HepG2 (cell line): Measurements from ENCODE around the gene TMEM252. TPM values are rescaled to one million over a fixed set of nuclear protein-coding genes. Genes with fewer than 3 reads are reported as not detected.

Experiments used
- ATAC-seq: fragments of 200-7000 bp; cut with Tn5 transposase; 3 replicates; pipeline ENCODE4 v1.9.1; 2020; ENCODE audit warnings: mild to moderate bottlenecking, moderate library complexity
- BruUV-seq: library from RNA; stranded (reverse); fragments of 400-500 nt; replicated peaks from 2 replicates; lab custom pipeline; 2021; lab: Mats Ljungman, UMichigan
- CTCF ChIA-PET: fragments of 300-600 bp; formaldehyde crosslinking; extraction: SDS; loops from one replicate; lab custom pipeline; 2021; ENCODE audit warnings: low total read pairs, inconsistent platforms, low intra/inter-chr PET ratio; lab: Yijun Ruan, JAX
- POLR2A ChIA-PET: fragments of 350-600 bp; sonication (Branson Sonifier 250); formaldehyde crosslinking; loops from one replicate; lab custom pipeline; 2020; ENCODE audit warnings: antibody characterized with exemption, inconsistent platforms; lab: Yijun Ruan, JAX
- DNase-seq: peaks from one replicate; pipeline ENCODE4 v3.0.0-alpha.2; 2015; ENCODE audit warnings: low spot score
- FAIRE-seq: peaks from 3 replicates; lab custom pipeline; 2011; peaks lifted over from hg19 to GRCh38; lab: Jason Lieb, UNC
- H2AFZ ChIP-seq: one replicate; pipeline ENCODE4 v1.6.1; 2011; ENCODE audit warnings: low read length, inconsistent platforms
- H3K27ac ChIP-seq: fragments of 300-600 bp; 3 replicates; pipeline ENCODE4 v1.8.0; 2011; ENCODE audit warnings: mixed run types, mild to moderate bottlenecking, mixed read lengths, low read length, inconsistent platforms; ENCODE audit not compliant: insufficient read depth; ENCODE audit errors: extremely low read length
- H3K27me3 ChIP-seq, 2 experiments: fragments of 200-600 bp in 1 of 2; 2 replicates in 1 of 2; 3 replicates in 1 of 2; pipeline versions ENCODE4 v1.6.0 to v1.8.0; 2011; ENCODE audit warnings: low read length in 2 of 2, mild to moderate bottlenecking in 2 of 2, moderate library complexity in 2 of 2, inconsistent platforms in 1 of 2; ENCODE audit not compliant: insufficient read depth in 2 of 2, control insufficient read depth in 1 of 2
- H3K36me3 ChIP-seq, 2 experiments: fragments of 200-600 bp in 1 of 2; replicated peaks in 1 of 2; 2 replicates in 1 of 2; 3 replicates in 1 of 2; pipeline versions ENCODE4 v1.5.1 to v1.8.0; 2011; ENCODE audit warnings: low read length in 2 of 2, inconsistent platforms in 1 of 2; ENCODE audit not compliant: insufficient read depth in 2 of 2, control insufficient read depth in 1 of 2
- H3K4me1 ChIP-seq: 2 replicates; pipeline ENCODE4 v1.5.1; 2012; ENCODE audit warnings: low read length, inconsistent platforms; ENCODE audit not compliant: insufficient read depth
- H3K4me2 ChIP-seq: 2 replicates; pipeline ENCODE4 v1.6.0; 2011; ENCODE audit warnings: low read depth, low read length, inconsistent platforms
- H3K4me3 ChIP-seq, 3 experiments: fragments of 200-600 bp in 1 of 3; sonication (generic), shearing (Covaris generic) in 1 of 3; replicated peaks in 1 of 3; 2 replicates each; pipeline ENCODE4 v1.5.1; 2011 to 2016; ENCODE audit warnings: low read length in 3 of 3, inconsistent platforms in 2 of 3, low read depth in 2 of 3, mild to moderate bottlenecking in 2 of 3, control low read depth in 1 of 3, mixed read lengths in 1 of 3; ENCODE audit not compliant: insufficient read depth in 1 of 3
- H3K79me2 ChIP-seq: one replicate; pipeline ENCODE4 v1.6.1; 2011; ENCODE audit warnings: low read length, inconsistent platforms; ENCODE audit not compliant: insufficient read depth
- H3K9ac ChIP-seq: 2 replicates; pipeline ENCODE4 v1.6.0; 2011; ENCODE audit warnings: mild to moderate bottlenecking, low read depth, low read length, inconsistent platforms; ENCODE audit not compliant: insufficient read depth
- H3K9me3 ChIP-seq: 2 replicates; pipeline ENCODE4 v1.5.1; 2012; ENCODE audit warnings: mild to moderate bottlenecking, low read length
- H4K20me1 ChIP-seq: 2 replicates; pipeline ENCODE4 v1.6.0; 2011; ENCODE audit warnings: inconsistent platforms, mild to moderate bottlenecking, low read length, moderate library complexity; ENCODE audit not compliant: insufficient read depth
- ETS1 ChIP-seq: sonication (generic); formaldehyde crosslinking; IDR thresholded peaks from 2 replicates; pipeline ENCODE4 v1.4.0; 2020; ENCODE audit warnings: missing genetic modification reagents
- GATAD2A ChIP-seq: IDR thresholded peaks from 2 replicates; pipeline ENCODE4 v1.6.1; 2016
- MBNL3 ChIP-seq: fragments of 250-450 bp; sonication (Bioruptor Pico); conservative IDR thresholded peaks from 2 replicates; pipeline ENCODE4 v1.8.0; 2022; ENCODE audit warnings: mild to moderate bottlenecking, inconsistent platforms
- RERE ChIP-seq: IDR thresholded peaks from 2 replicates; pipeline ENCODE4 v1.6.1; 2016; ENCODE audit warnings: low read depth, missing genetic modification reagents, missing compliant biosample characterization
- ZNF18 ChIP-seq: sonication (generic); formaldehyde crosslinking; IDR thresholded peaks from 2 replicates; pipeline ENCODE4 v1.8.0; 2022; ENCODE audit warnings: mild to moderate bottlenecking, missing genetic modification reagents; ENCODE audit not compliant: insufficient replicate concordance
- ZSCAN21 ChIP-seq: sonication (generic); formaldehyde crosslinking; IDR thresholded peaks from 2 replicates; pipeline ENCODE4 v1.8.0; 2022; ENCODE audit warnings: mild to moderate bottlenecking, missing genetic modification reagents, moderate library complexity, borderline replicate concordance
- in situ Hi-C: cut with HindIII; loops from 2 replicates; pipeline ENCODE4 v1.10.0; 2017; ENCODE audit warnings: low pct_unique_long_range_greater_than_20kb; ENCODE audit not compliant: extremely low pct_ligation_motif_present
- intact Hi-C: fragments of 100-400 bp; cut with micrococcal nuclease; formaldehyde crosslinking; loops from one replicate; pipeline ENCODE4 v1.10.0; 2022; ENCODE audit not compliant: unreplicated experiment
- polyA plus RNA-seq, 8 experiments: library from polyadenylated mRNA; depleted of rRNA in 3 of 8; stranded (reverse) in 7 of 8; unstranded in 1 of 8; fragments of >200 nt; fragmentation: Illumina TruSeq in 4 of 8; extraction: Trizol in 4 of 8; gene quantifications; 2 replicates each; pipeline versions ENCODE4 v1.2.1 to v1.2.3, GENCODE V29; 2011 to 2016; ENCODE audit warnings: low read depth in 4 of 8, missing spikeins in 1 of 8, mixed read lengths in 1 of 8; ENCODE audit not compliant: insufficient read depth in 1 of 8
- total RNA-seq, 5 experiments: library from RNA; depleted of rRNA; stranded (reverse); fragments of >200 nt; fragmentation: Illumina TruSeq; extraction: Trizol; gene quantifications; 2 replicates each; pipeline ENCODE4 v1.2.3, GENCODE V29; 2016; ENCODE audit warnings: low read depth in 1 of 5
- TF ChIP-seq, protein P1 (sequence below): sonication (generic); formaldehyde crosslinking; IDR thresholded peaks from 2 replicates; pipeline ENCODE4 v1.8.0; 2022; ENCODE audit warnings: mild to moderate bottlenecking, missing genetic modification reagents, moderate library complexity
- TF ChIP-seq, protein P2 (sequence below): IDR thresholded peaks from 2 replicates; pipeline ENCODE4 v1.6.1; 2016; ENCODE audit warnings: missing compliant biosample characterization, missing genetic modification reagents, borderline replicate concordance

TMEM252 gene
- total and polyA plus RNA-seq, 2 of the 13 experiments (the other 11 are each of a cell fraction or from before 2014, with no cell fraction given), result not detected

DNA sequence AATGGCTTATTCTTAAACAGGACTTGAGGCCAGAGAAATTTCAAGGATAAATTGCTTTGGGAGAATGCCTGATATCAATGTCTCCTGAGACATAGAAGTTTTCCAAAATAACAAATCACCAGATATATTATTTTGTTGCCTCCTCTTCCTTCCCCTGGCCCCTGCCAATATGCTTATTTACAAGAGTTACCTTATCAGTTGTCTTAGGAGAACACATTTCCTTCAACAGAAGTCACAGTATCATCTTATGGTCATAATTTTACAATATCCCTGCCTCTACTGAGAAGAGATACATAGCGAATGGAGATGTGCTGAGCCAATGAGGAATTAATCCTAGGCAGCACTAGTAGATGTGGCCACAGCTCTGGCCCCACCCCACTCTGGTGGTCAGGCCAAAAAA lies 43.1 kb downstream of the TMEM252 start (continued):
- no peak for TF ChIP-seq RERE (CRISPR knock-in tag)
- TF ChIP-seq, protein P1, sequence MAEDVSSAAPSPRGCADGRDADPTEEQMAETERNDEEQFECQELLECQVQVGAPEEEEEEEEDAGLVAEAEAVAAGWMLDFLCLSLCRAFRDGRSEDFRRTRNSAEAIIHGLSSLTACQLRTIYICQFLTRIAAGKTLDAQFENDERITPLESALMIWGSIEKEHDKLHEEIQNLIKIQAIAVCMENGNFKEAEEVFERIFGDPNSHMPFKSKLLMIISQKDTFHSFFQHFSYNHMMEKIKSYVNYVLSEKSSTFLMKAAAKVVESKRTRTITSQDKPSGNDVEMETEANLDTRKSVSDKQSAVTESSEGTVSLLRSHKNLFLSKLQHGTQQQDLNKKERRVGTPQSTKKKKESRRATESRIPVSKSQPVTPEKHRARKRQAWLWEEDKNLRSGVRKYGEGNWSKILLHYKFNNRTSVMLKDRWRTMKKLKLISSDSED (CRISPR knock-in tag), result no peak

DNA sequence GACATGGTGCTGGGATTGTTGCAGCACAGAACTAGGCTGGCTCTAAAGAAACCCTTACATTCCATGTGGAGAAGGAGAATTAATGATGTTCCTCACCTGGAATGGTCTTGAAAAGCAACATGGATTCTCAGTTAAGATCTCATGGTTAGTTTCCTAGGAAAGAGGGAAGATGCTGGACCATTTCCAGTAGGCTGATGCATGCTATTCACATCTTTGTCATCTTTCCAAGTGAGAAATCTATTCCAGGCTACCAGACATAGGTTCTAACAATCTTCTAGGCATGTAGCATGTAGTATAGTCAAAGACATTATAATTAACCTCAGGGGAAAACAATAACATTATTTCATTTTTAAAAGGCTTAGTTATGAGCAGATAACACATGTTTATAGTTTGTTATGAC lies 44.3 kb downstream of the TMEM252 start:
- Histone ChIP-seq H3K9ac (no peak overlapping the region), H3K27me3 (peaks cover 0 to 3% of the 10 kb centered on the region in 2 experiments; a peak in 1 of 5 replicates), H3K27ac (no peak overlapping the region), H4K20me1 (no peaks in the 10 kb centered on the region), H3K36me3 (no peaks in the 10 kb centered on the region), H2AFZ (no peak overlapping the region), H3K4me2 (no peak overlapping the region), H3K4me3 (no peak overlapping the region), H3K79me2 (no peaks in the 10 kb centered on the region), H3K9me3 (no peaks in the 10 kb centered on the region), H3K4me1 (peaks cover 19% of the 10 kb centered on the region)
- CTCF ChIA-PET, result no interaction called here
- ATAC-seq, result no peak
- DNase-seq, result no peak
- intact Hi-C loops (no loop called here), in situ Hi-C loops (no loop called here)
- BruUV-seq, result no TSS peak
- POLR2A ChIA-PET, result no interaction called here
- no peak for FAIRE-seq
- TF ChIP-seq MBNL3 (no peak), GATAD2A (CRISPR knock-in tag) (no peak), ETS1 (CRISPR knock-in tag) (no peak), ZNF18 (no peak), ZSCAN21 (CRISPR knock-in tag) (no peak)
- TF ChIP-seq, protein P2, sequence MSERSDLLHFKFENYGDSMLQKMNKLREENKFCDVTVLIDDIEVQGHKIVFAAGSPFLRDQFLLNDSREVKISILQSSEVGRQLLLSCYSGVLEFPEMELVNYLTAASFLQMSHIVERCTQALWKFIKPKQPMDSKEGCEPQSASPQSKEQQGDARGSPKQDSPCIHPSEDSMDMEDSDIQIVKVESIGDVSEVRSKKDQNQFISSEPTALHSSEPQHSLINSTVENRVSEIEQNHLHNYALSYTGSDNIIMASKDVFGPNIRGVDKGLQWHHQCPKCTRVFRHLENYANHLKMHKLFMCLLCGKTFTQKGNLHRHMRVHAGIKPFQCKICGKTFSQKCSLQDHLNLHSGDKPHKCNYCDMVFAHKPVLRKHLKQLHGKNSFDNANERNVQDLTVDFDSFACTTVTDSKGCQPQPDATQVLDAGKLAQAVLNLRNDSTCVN (CRISPR knock-in tag), result no peak
